HCT116 (cell line): ENCODE results near the gene GRIN1.

Source experiments
- CEBPB ChIP-seq: IDR thresholded peaks from 2 replicates; pipeline ENCODE4 v1.6.1; 2012; ENCODE audit warnings: low read depth
- EGR1 ChIP-seq: IDR thresholded peaks from 2 replicates; pipeline ENCODE4 v1.6.1; 2012; ENCODE audit warnings: low read depth
- EZH2 ChIP-seq: fragments of 200-600 bp; sonication (generic); IDR thresholded peaks from 2 replicates; pipeline ENCODE4 v1.6.1; 2017; ENCODE audit warnings: antibody characterized with exemption, mixed run types
- JUND ChIP-seq: IDR thresholded peaks from 2 replicates; pipeline ENCODE4 v1.6.1; 2012
- POLR2A ChIP-seq: IDR thresholded peaks from 2 replicates; pipeline ENCODE4 v1.7.0; 2011; ENCODE audit warnings: borderline replicate concordance; ENCODE audit not compliant: insufficient read depth, insufficient read length; ENCODE audit errors: extremely low read depth
- POLR2AphosphoS5 ChIP-seq: IDR thresholded peaks from 2 replicates; pipeline ENCODE4 v1.6.1; 2011; ENCODE audit warnings: mild to moderate bottlenecking, low read depth, low read length, moderate library complexity
- RAD21 ChIP-seq: IDR thresholded peaks from 2 replicates; pipeline ENCODE4 v1.6.1; 2012; ENCODE audit warnings: low read depth, mild to moderate bottlenecking
- TCF7L2 ChIP-seq: IDR thresholded peaks from 2 replicates; pipeline ENCODE4 v1.7.0; 2011; ENCODE audit warnings: borderline replicate concordance, inconsistent platforms; ENCODE audit not compliant: insufficient read depth, insufficient read length; ENCODE audit errors: extremely low read depth
- YY1 ChIP-seq: IDR thresholded peaks from 2 replicates; pipeline ENCODE4 v1.6.1; 2011; ENCODE audit warnings: low read length, low read depth, moderate library complexity, mild to moderate bottlenecking; ENCODE audit not compliant: insufficient replicate concordance; ENCODE audit errors: extremely low read depth
- ZNF274 ChIP-seq: fragments of 200-500 bp; sonication (Bioruptor generic); IDR thresholded peaks from 2 replicates; pipeline ENCODE4 v1.6.1; 2014; ENCODE audit warnings: mild to moderate bottlenecking, low read depth, low read length, inconsistent platforms
- TF ChIP-seq, protein P1 (sequence below), 3 experiments: fragments of 200-600 bp in 1 of 3; sonication (generic) in 1 of 3; IDR thresholded peaks in 2 of 3; conservative IDR thresholded peaks in 1 of 3; 2 replicates each; pipeline ENCODE4 v1.5.1; 2012 to 2017; ENCODE audit warnings: low read depth in 2 of 3, low read length in 2 of 3, antibody characterized with exemption in 1 of 3, borderline replicate concordance in 1 of 3, control low read depth in 1 of 3, mild to moderate bottlenecking in 1 of 3, mixed read lengths in 1 of 3, mixed run types in 1 of 3, moderate library complexity in 1 of 3; ENCODE audit not compliant: insufficient read depth in 1 of 3
- TF ChIP-seq, protein P2 (sequence below): IDR thresholded peaks from 2 replicates; pipeline ENCODE4 v1.6.1; 2012
- TF ChIP-seq, protein P3 (sequence below): IDR thresholded peaks from 2 replicates; pipeline ENCODE4 v1.6.1; 2012; ENCODE audit warnings: low read depth

DNA sequence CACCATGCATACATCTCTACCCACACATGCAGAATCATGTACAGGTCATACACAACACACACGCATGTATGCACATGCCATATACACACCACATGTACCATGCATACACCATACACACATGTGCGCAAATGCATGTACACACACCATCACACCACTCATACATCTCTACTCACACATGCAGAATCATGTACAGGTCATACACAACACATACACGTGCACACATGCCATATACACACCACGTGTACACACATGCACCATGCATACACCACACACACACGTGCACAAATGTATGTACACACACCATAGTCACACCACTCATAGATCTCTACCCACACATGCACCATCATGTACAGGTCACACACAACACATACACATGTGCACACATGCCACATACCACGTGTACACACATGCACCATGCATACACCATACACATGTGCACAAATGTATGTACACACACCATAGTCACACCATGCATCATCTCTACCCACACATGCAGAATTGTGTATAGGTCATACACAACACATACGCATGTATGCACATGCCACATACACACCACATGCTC, 14.0 kb downstream of the GRIN1 start:
- no peak for TF ChIP-seq CEBPB
- no peak for TF ChIP-seq EGR1
- TF ChIP-seq, protein P1, sequence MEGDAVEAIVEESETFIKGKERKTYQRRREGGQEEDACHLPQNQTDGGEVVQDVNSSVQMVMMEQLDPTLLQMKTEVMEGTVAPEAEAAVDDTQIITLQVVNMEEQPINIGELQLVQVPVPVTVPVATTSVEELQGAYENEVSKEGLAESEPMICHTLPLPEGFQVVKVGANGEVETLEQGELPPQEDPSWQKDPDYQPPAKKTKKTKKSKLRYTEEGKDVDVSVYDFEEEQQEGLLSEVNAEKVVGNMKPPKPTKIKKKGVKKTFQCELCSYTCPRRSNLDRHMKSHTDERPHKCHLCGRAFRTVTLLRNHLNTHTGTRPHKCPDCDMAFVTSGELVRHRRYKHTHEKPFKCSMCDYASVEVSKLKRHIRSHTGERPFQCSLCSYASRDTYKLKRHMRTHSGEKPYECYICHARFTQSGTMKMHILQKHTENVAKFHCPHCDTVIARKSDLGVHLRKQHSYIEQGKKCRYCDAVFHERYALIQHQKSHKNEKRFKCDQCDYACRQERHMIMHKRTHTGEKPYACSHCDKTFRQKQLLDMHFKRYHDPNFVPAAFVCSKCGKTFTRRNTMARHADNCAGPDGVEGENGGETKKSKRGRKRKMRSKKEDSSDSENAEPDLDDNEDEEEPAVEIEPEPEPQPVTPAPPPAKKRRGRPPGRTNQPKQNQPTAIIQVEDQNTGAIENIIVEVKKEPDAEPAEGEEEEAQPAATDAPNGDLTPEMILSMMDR (IDR thresholded peaks at IDR 0.05 in 2 of 3, conservative IDR thresholded peaks at IDR 0.05 in 1 of 3; ENCODE audit: borderline replicate concordance in 1 of 3, insufficient read depth in 1 of 3, low read depth in 2 of 3, low read length in 2 of 3), result no peak
- TF ChIP-seq POLR2AphosphoS5, result no peak
- TF ChIP-seq TCF7L2, result no peak
- TF ChIP-seq POLR2A, result no peak
- no peak for TF ChIP-seq EZH2
- TF ChIP-seq JUND, result no peak
- TF ChIP-seq ZNF274, result no peak
- TF ChIP-seq YY1, result no peak
- TF ChIP-seq, protein P2, sequence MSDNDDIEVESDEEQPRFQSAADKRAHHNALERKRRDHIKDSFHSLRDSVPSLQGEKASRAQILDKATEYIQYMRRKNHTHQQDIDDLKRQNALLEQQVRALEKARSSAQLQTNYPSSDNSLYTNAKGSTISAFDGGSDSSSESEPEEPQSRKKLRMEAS, result no peak
- TF ChIP-seq, protein P3, sequence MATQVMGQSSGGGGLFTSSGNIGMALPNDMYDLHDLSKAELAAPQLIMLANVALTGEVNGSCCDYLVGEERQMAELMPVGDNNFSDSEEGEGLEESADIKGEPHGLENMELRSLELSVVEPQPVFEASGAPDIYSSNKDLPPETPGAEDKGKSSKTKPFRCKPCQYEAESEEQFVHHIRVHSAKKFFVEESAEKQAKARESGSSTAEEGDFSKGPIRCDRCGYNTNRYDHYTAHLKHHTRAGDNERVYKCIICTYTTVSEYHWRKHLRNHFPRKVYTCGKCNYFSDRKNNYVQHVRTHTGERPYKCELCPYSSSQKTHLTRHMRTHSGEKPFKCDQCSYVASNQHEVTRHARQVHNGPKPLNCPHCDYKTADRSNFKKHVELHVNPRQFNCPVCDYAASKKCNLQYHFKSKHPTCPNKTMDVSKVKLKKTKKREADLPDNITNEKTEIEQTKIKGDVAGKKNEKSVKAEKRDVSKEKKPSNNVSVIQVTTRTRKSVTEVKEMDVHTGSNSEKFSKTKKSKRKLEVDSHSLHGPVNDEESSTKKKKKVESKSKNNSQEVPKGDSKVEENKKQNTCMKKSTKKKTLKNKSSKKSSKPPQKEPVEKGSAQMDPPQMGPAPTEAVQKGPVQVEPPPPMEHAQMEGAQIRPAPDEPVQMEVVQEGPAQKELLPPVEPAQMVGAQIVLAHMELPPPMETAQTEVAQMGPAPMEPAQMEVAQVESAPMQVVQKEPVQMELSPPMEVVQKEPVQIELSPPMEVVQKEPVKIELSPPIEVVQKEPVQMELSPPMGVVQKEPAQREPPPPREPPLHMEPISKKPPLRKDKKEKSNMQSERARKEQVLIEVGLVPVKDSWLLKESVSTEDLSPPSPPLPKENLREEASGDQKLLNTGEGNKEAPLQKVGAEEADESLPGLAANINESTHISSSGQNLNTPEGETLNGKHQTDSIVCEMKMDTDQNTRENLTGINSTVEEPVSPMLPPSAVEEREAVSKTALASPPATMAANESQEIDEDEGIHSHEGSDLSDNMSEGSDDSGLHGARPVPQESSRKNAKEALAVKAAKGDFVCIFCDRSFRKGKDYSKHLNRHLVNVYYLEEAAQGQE, result no peak
- no peak for TF ChIP-seq RAD21
